Measurements from ENCODE around the gene ANKRD2.
A peak's percentile ranks its signal among the peaks of the same experiment; 100 is the strongest.

ANKRD2 gene

GRCh38 chr10:97632949-97633884 lies 60.6 kb downstream of the ANKRD2 start, which contains the start of gene MORN4 (continued):
- TF ChIP-seq ZNF600 (tag by site-specific recombination; IDR thresholded peaks at IDR 0.05): peak; percentile 72
- TF ChIP-seq ZBTB11 (tag by site-specific recombination; conservative IDR thresholded peaks at IDR 0.05; ENCODE audit: low read depth): peak; percentile 33; the same call in 1 of the 2 replicates
- peak; percentile 82 for TF ChIP-seq GLIS1 (tag by site-specific recombination; IDR thresholded peaks at IDR 0.05)
- TF ChIP-seq ZNF174 (tag by site-specific recombination; IDR thresholded peaks at IDR 0.05): no peak
- peak; percentile 68 for TF ChIP-seq ZNF2 (tag by site-specific recombination; IDR thresholded peaks at IDR 0.05)
- no peak for TF ChIP-seq ZNF548 (tag by site-specific recombination; IDR thresholded peaks at IDR 0.05)
- no peak for TF ChIP-seq ZNF488 (tag by site-specific recombination; IDR thresholded peaks at IDR 0.05)
- peak; percentile 70 for TF ChIP-seq ZNF18 (tag by site-specific recombination; IDR thresholded peaks at IDR 0.05)
- no peak for TF ChIP-seq ZNF513 (tag by site-specific recombination; IDR thresholded peaks at IDR 0.05)
- TF ChIP-seq ZIC2 (tag by site-specific recombination; IDR thresholded peaks at IDR 0.05): peak; percentile 69
- peak; percentile 83 for TF ChIP-seq ZBTB26 (tag by site-specific recombination; optimal IDR thresholded peaks at IDR 0.05)
- 0 out of 2 replicates have a peak, but pooled peaks have one; percentile 8 for TF ChIP-seq ZNF10 (tag by site-specific recombination; IDR thresholded peaks at IDR 0.05)
- TF ChIP-seq YY1 (tag by site-specific recombination; IDR thresholded peaks at IDR 0.05): peak; percentile 99
- TF ChIP-seq ZNF391 (tag by site-specific recombination; IDR thresholded peaks at IDR 0.05; ENCODE audit: borderline replicate concordance, low read depth): peak; percentile 54; the same call in 1 of the 2 replicates
- peak; percentile 47; the same call in 1 of the 2 replicates for TF ChIP-seq ZNF639 (tag by site-specific recombination; IDR thresholded peaks at IDR 0.05)
- TF ChIP-seq KLF16 (tag by site-specific recombination; IDR thresholded peaks at IDR 0.05): peak; percentile 89
- peak; percentile 44 for TF ChIP-seq ZNF341 (tag by site-specific recombination; IDR thresholded peaks at IDR 0.05; ENCODE audit: low read depth)
- TF ChIP-seq ZNF266 (tag by site-specific recombination; IDR thresholded peaks at IDR 0.05; ENCODE audit: low read depth): no peak
- peak; percentile 80 for TF ChIP-seq SP3 (tag by site-specific recombination; IDR thresholded peaks at IDR 0.05)
- TF ChIP-seq ZNF335 (tag by site-specific recombination; conservative IDR thresholded peaks at IDR 0.05): peak; percentile 88
- peak; percentile 22; the same call in 1 of the 2 replicates for TF ChIP-seq INSM2 (tag by site-specific recombination; IDR thresholded peaks at IDR 0.05)
- peak; percentile 82 for TF ChIP-seq ZNF501 (tag by site-specific recombination; IDR thresholded peaks at IDR 0.05)
- peak; percentile 64; the same call in 1 of the 2 replicates for TF ChIP-seq SP7 (tag by site-specific recombination; IDR thresholded peaks at IDR 0.05)
